HepG2 (cell line): ENCODE measurements around the gene KLF16. TPM values are rescaled to one million over a fixed set of nuclear protein-coding genes. Genes with fewer than 3 reads are reported as not detected.

Experiments used
- ARHGAP35 ChIP-seq: sonication (generic); formaldehyde crosslinking; IDR thresholded peaks from 2 replicates; pipeline ENCODE4 v1.9.0; 2022; ENCODE audit warnings: mild to moderate bottlenecking, inconsistent platforms, moderate library complexity, missing genetic modification reagents, borderline replicate concordance
- ATF2 ChIP-seq: sonication (generic); formaldehyde crosslinking; IDR thresholded peaks from 2 replicates; pipeline ENCODE4 v1.4.0; 2020; ENCODE audit warnings: missing genetic modification reagents
- CEBPG ChIP-seq: IDR thresholded peaks from 2 replicates; pipeline ENCODE4 v1.6.1; 2016
- CENPX ChIP-seq: sonication (generic); formaldehyde crosslinking; IDR thresholded peaks from 2 replicates; pipeline ENCODE4 v1.9.0; 2021; ENCODE audit warnings: mild to moderate bottlenecking, missing genetic modification reagents, moderate library complexity
- MIXL1 ChIP-seq: IDR thresholded peaks from 2 replicates; pipeline ENCODE4 v1.6.1; 2016
- NKX3-1 ChIP-seq: sonication (generic); formaldehyde crosslinking; IDR thresholded peaks from 2 replicates; pipeline ENCODE4 v1.5.0; 2020; ENCODE audit warnings: missing genetic modification reagents
- PRDM4 ChIP-seq: sonication (generic); formaldehyde crosslinking; IDR thresholded peaks from 2 replicates; pipeline ENCODE4 v1.9.0; 2021; ENCODE audit warnings: missing genetic modification reagents, borderline replicate concordance
- RXRA ChIP-seq: sonication (generic); formaldehyde crosslinking; IDR thresholded peaks from 2 replicates; pipeline ENCODE4 v1.5.1; 2020; ENCODE audit warnings: missing genetic modification reagents
- TBX2 ChIP-seq: sonication (generic); formaldehyde crosslinking; IDR thresholded peaks from 2 replicates; pipeline ENCODE4 v1.5.0; 2020; ENCODE audit warnings: missing genetic modification reagents, mild to moderate bottlenecking, borderline replicate concordance
- WIZ ChIP-seq: sonication (generic); formaldehyde crosslinking; IDR thresholded peaks from 2 replicates; pipeline ENCODE4 v1.5.1; 2020; ENCODE audit warnings: mild to moderate bottlenecking, missing genetic modification reagents
- XRCC5 ChIP-seq: fragments of 200-400 bp; formaldehyde crosslinking; optimal IDR thresholded peaks from 2 replicates; pipeline ENCODE3; 2017; ENCODE audit warnings: mild to moderate bottlenecking, low read length
- ZNF460 ChIP-seq: sonication (generic); formaldehyde crosslinking; IDR thresholded peaks from 2 replicates; pipeline ENCODE4 v1.5.1; 2020; ENCODE audit warnings: missing genetic modification reagents, mild to moderate bottlenecking, borderline replicate concordance
- ZNF660 ChIP-seq: sonication (generic); formaldehyde crosslinking; IDR thresholded peaks from 2 replicates; pipeline ENCODE4 v1.5.1; 2020; ENCODE audit warnings: mild to moderate bottlenecking, low read depth, missing genetic modification reagents, borderline replicate concordance
- ZNF800 ChIP-seq: sonication (generic); formaldehyde crosslinking; IDR thresholded peaks from 2 replicates; pipeline ENCODE4 v1.4.0; 2020; ENCODE audit warnings: missing genetic modification reagents
- ZSCAN31 ChIP-seq: sonication (generic); formaldehyde crosslinking; IDR thresholded peaks from 2 replicates; pipeline ENCODE4 v1.5.0; 2020; ENCODE audit warnings: low read depth, mild to moderate bottlenecking, missing genetic modification reagents
- ZUFSP ChIP-seq: sonication (generic); formaldehyde crosslinking; IDR thresholded peaks from 2 replicates; pipeline ENCODE4 v1.9.0; 2021; ENCODE audit warnings: missing genetic modification reagents, mild to moderate bottlenecking, borderline replicate concordance
- polyA plus RNA-seq, 8 experiments: library from polyadenylated mRNA; depleted of rRNA in 3 of 8; stranded (reverse) in 7 of 8; unstranded in 1 of 8; fragments of >200 nt; fragmentation: Illumina TruSeq in 4 of 8; extraction: Trizol in 4 of 8; gene quantifications; 2 replicates each; pipeline versions ENCODE4 v1.2.1 to v1.2.3, GENCODE V29; 2011 to 2016; ENCODE audit warnings: low read depth in 4 of 8, missing spikeins in 1 of 8, mixed read lengths in 1 of 8; ENCODE audit not compliant: insufficient read depth in 1 of 8
- total RNA-seq, 5 experiments: library from RNA; depleted of rRNA; stranded (reverse); fragments of >200 nt; fragmentation: Illumina TruSeq; extraction: Trizol; gene quantifications; 2 replicates each; pipeline ENCODE4 v1.2.3, GENCODE V29; 2016; ENCODE audit warnings: low read depth in 1 of 5
- TF ChIP-seq, protein P1 (sequence below): sonication (generic); formaldehyde crosslinking; IDR thresholded peaks from 2 replicates; pipeline ENCODE4 v1.4.0; 2020; ENCODE audit warnings: missing genetic modification reagents, mild to moderate bottlenecking, borderline replicate concordance

KLF16 gene
- total and polyA plus RNA-seq, 2 of the 13 experiments (the other 11 are each of a cell fraction or from before 2014, with no cell fraction given) = 3.5 to 6.7 TPM

DNA sequence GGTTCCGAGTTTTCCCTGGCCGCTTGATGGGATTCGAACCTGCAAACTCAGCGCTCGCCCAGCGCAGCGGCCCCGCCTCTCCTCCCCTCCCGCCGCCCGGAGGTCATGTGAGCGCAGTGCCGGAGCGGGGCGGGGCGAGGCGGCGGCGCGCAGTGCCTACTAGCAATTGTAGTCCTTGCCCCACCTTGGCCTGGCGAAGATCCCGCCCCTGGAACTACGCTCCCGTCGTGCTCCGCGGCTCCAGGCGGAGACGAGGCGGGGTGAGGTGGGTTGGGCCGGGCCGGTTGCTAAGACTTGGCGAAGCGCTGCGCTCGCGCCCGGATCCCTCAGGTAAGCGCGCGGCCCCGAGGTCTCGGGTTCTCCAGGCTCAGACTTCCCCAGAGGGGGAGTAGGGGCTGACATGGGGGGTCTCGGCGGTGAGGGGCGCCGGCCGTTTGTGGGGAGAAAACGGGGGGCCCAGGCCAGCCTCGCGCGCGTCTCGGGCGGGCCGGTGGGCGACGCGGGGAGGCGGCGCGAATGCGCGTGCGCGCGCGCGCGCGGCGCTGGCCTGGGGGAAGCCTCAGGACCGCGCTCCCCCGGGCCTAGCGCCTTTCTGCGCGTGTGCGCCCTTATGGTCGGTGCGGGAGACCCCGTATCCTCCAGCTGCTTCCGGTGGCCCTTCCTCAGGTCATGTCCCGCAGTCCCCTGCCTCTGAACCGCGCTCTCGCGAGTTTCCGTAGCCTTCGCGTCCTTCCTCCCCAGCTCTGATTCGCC, 41.9 kb upstream of the KLF16 start, which contains the start of the genes ADAT3 and SCAMP4 (continued):
- TF ChIP-seq, protein P1, sequence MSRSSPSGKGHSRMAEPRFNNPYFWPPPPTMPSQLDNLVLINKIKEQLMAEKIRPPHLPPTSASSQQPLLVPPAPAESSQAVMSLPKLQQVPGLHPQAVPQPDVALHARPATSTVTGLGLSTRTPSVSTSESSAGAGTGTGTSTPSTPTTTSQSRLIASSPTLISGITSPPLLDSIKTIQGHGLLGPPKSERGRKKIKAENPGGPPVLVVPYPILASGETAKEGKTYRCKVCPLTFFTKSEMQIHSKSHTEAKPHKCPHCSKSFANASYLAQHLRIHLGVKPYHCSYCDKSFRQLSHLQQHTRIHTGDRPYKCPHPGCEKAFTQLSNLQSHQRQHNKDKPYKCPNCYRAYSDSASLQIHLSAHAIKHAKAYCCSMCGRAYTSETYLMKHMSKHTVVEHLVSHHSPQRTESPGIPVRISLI = no peak
- TF ChIP-seq PRDM4 (CRISPR knock-in tag) = no peak
- no peak for TF ChIP-seq CENPX (CRISPR knock-in tag)
- no peak for TF ChIP-seq ZSCAN31 (CRISPR knock-in tag)
- no peak for TF ChIP-seq CEBPG (CRISPR knock-in tag)
- TF ChIP-seq RXRA (CRISPR knock-in tag) = peak; percentile 42
- no peak; the same call in 1 of the 2 replicates for TF ChIP-seq TBX2 (CRISPR knock-in tag)
- peak; percentile 68; the same call in 1 of the 2 replicates for TF ChIP-seq ZNF800
- TF ChIP-seq MIXL1 (CRISPR knock-in tag) = peak; percentile 49; the same call in 1 of the 2 replicates
- TF ChIP-seq XRCC5 = peak; percentile 84
- TF ChIP-seq ZNF460 (CRISPR knock-in tag) = no peak
- no peak for TF ChIP-seq ARHGAP35 (CRISPR knock-in tag)
- no peak for TF ChIP-seq WIZ (CRISPR knock-in tag)
- TF ChIP-seq ATF2 (CRISPR knock-in tag) = no peak
- TF ChIP-seq NKX3-1 (CRISPR knock-in tag) = no peak; the same call in 1 of the 2 replicates
- TF ChIP-seq ZNF660 (CRISPR knock-in tag) = no peak
- no peak for TF ChIP-seq ZUFSP
